BE2C (cell line): Measurements from ENCODE around the gene RIC3.

ENCODE experiments used
- DNase-seq: peaks from one replicate; pipeline ENCODE4 v3.0.0-alpha.2; 2020
- H3K27me3 ChIP-seq: fragments of 250-450 bp; sonication (Bioruptor Pico); 2 replicates; pipeline ENCODE4 v1.5.1; 2020; ENCODE audit warnings: mild to moderate bottlenecking
- H3K36me3 ChIP-seq: fragments of 250-450 bp; sonication (Bioruptor Pico); 2 replicates; pipeline ENCODE4 v1.5.1; 2020; ENCODE audit warnings: mild to moderate bottlenecking
- H3K4me1 ChIP-seq: fragments of 250-450 bp; sonication (Bioruptor Pico); 2 replicates; pipeline ENCODE4 v1.5.1; 2020
- H3K4me3 ChIP-seq: 2 replicates; pipeline ENCODE4 v1.5.1; 2011; ENCODE audit warnings: low read depth, low read length
- H3K9me3 ChIP-seq: fragments of 250-450 bp; sonication (Bioruptor Pico); 2 replicates; pipeline ENCODE4 v1.5.1; 2020
- TF ChIP-seq, protein P1 (sequence below): IDR thresholded peaks from 2 replicates; pipeline ENCODE4 v1.5.1; 2012; ENCODE audit warnings: mild to moderate bottlenecking, low read depth, low read length

The RIC3 gene

DNA sequence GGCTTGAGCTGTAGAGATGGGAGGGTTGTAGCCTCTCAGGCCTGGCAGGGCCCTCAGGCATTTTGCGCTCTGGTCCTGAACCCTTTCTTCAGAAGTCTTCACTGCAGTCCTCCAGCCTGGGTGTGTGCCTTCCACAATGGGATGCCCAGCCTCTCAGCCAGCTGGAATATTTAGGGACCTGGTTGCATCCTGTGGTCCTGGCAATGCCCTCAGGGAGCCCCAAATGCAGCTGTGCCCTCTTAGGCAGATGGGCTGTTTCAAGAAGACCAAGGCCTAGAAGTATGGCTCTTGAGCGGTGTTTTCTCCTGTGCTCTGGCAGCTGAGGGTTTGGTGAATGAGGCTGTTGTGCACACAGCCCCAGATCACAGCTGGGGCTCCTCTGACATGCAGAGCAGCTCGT is 81.1 kb downstream of the RIC3 start:
- no peak for DNase-seq
- TF ChIP-seq, protein P1, sequence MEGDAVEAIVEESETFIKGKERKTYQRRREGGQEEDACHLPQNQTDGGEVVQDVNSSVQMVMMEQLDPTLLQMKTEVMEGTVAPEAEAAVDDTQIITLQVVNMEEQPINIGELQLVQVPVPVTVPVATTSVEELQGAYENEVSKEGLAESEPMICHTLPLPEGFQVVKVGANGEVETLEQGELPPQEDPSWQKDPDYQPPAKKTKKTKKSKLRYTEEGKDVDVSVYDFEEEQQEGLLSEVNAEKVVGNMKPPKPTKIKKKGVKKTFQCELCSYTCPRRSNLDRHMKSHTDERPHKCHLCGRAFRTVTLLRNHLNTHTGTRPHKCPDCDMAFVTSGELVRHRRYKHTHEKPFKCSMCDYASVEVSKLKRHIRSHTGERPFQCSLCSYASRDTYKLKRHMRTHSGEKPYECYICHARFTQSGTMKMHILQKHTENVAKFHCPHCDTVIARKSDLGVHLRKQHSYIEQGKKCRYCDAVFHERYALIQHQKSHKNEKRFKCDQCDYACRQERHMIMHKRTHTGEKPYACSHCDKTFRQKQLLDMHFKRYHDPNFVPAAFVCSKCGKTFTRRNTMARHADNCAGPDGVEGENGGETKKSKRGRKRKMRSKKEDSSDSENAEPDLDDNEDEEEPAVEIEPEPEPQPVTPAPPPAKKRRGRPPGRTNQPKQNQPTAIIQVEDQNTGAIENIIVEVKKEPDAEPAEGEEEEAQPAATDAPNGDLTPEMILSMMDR: no peak
- H3K4me3 ChIP-seq: no peak overlapping the region
- H3K36me3 ChIP-seq: peaks cover 22% of the 10 kb centered on the region
- no peaks in the 10 kb centered on the region for H3K27me3 ChIP-seq
- H3K4me1 ChIP-seq: peaks cover 35% of the 10 kb centered on the region
- H3K9me3 ChIP-seq: no peaks in the 10 kb centered on the region

DNA sequence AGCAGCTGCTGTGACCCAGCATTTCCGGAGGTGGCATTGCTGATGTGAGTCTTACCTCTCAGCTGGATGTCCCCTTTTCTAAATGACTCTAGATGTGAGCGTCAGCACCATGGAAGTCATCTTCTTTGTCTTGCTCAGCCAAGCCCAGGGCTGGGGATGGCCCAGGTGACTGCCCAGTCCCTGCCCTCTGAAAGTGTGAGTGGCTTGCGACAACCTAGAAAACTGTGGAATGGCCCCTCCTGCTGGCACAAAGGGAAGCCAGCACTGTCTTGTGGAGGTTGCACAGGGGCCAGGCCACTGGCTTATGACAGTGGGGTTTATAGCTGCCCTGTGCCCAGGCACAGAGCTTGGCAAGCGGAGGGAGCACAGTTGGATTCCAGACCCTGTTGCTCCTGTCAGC is 81.6 kb downstream of the RIC3 start:
- peaks cover 30% of the 10 kb centered on the region for H3K4me1 ChIP-seq
- TF ChIP-seq, protein P1: peak; percentile 27; the same call in 1 of the 2 replicates
- peaks cover 22% of the 10 kb centered on the region for H3K36me3 ChIP-seq
- no peaks in the 10 kb centered on the region for H3K9me3 ChIP-seq
- no peak for DNase-seq
- no peak overlapping the region for H3K4me3 ChIP-seq
- no peaks in the 10 kb centered on the region for H3K27me3 ChIP-seq

DNA sequence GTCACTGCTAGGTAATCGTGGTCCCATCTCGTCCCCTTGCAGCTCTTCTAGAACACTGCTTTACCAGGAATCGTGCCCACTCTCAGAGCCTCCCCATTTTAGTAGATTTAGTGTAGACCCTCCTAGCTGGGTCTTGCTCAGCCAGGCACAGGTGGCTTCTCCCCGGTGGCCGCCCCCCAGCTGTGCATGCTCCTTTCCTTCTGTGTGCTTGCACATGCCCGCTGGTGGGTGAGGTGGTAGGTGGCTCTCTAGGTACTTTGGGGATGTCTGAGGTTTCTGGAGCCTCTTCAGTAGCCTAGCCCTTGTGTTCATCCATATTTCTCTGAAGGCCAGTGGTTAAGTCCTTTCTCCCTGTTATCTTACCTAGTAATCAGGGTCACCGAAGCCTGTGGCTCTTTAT is 82.3 kb downstream of the RIC3 start:
- Histone ChIP-seq H3K4me3 (no peak overlapping the region), H3K36me3 (peaks cover 16% of the 10 kb centered on the region), H3K4me1 (peaks cover 30% of the 10 kb centered on the region), H3K27me3 (no peaks in the 10 kb centered on the region), H3K9me3 (no peaks in the 10 kb centered on the region)
- no peak for DNase-seq
- TF ChIP-seq, protein P1: no peak

DNA sequence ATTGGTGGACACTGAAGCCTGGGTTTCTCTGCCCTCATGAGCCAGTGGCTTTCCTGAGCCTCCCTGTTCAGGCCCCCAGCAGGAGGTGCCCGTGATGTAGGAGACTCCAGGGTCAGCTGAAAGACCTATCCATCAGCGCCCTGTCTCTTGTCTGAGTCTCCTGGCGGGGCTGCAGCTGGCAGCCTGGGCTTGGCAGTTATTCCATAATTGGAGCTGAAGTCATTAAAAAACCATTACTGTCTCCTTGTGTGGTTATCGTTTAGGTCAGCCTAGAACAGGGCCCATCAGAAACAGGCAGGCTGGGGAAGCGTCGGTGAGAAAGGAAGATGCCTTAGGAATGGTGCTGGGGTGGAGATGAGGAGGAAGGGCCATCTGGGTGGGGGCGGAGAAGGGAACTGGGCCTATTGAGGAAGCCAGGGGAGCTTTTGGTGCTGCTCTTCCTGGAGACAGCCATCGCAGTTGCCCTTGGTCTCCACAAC is 82.8 kb downstream of the RIC3 start:
- Histone ChIP-seq H3K9me3 (no peaks in the 10 kb centered on the region), H3K36me3 (peaks cover 11% of the 10 kb centered on the region), H3K27me3 (no peaks in the 10 kb centered on the region), H3K4me1 (peaks cover 30% of the 10 kb centered on the region), H3K4me3 (no peak overlapping the region; the same call in 1 of the 2 replicates)
- TF ChIP-seq, protein P1: peak; percentile 47
- peak; percentile 80 for DNase-seq

DNA sequence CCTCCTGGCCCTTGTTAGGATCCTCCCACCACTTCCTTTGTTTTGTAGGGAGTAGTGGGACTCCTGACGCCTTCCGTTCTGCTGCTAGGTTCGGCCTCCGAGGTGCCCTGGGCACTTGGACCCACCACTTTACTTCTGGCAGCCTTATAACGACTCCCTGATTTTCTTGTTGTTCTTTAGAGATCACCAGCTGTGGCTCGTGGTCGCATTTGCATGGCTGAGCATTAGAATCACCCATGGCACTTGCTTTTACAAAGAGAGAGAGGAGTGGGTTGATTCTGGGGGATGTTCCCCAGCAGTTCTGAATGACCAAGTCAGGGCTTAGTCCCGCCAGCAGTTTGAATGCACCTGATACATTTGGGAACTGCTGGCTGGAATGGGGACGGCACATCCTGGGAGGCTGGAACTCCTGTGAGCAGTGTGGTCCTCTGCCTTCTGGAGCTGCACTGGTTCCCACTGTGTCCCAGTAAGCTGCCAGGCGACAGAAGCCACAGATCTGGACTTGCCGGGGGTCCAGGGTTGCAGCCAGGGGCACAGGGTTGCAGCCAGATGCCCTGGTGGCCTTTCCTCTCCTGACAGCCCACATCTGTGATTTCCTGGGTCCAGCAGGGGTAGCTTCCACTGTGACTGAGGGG is 83.7 kb downstream of the RIC3 start:
- peaks cover 27% of the 10 kb centered on the region for H3K4me1 ChIP-seq
- DNase-seq: no peak

DNA sequence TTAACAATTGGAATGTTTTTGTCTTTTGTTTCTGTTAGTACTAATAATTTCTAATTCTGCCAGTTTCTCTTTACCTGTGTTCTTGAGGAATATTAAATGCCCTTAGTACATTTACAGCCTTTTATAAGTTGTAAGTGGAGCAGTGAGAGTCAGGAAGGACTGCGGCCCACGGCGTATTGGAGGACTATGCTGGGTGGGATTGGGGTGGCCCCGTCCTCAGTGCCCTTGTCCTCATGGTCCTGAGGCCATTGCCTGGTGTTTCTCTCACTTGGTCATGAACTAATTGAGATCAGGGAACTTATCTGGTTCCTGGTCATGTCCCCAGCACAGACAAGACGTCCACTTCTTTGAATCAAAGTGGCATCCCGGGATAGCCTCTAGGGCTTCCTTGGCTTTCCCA is 84.5 kb downstream of the RIC3 start:
- Histone ChIP-seq H3K36me3 (no peaks in the 10 kb centered on the region; the same call in none of the 2 replicates), H3K4me1 (peaks cover 27% of the 10 kb centered on the region), H3K9me3 (no peaks in the 10 kb centered on the region), H3K4me3 (peak overlapping the region; percentile 76; the same call in 1 of the 2 replicates), H3K27me3 (no peaks in the 10 kb centered on the region)
- no peak for DNase-seq
- TF ChIP-seq, protein P1: no peak

More for the DNA sequence above, 83.7 kb downstream of the RIC3 start:
- Histone ChIP-seq H3K27me3 (no peaks in the 10 kb centered on the region), H3K36me3 (peaks cover 2% of the 10 kb centered on the region), H3K4me3 (peak overlapping the region; percentile 6), H3K9me3 (no peaks in the 10 kb centered on the region)
- TF ChIP-seq, protein P1: no peak
